Measurements from ENCODE around the gene MAB21L4.

- TF ChIP-seq CTCF (IDR thresholded peaks at IDR 0.05) (no peak), EP300 (IDR thresholded peaks at IDR 0.05) (no peak)
Observed at GRCh38 chr2:240933048-240933965, 37.4 kb upstream of the MAB21L4 start.

Data from esophagus muscularis mucosa (tissue), 3 donors.